ENCODE measurements around the gene BCLAF1.

- TF ChIP-seq POLR2AphosphoS5 (IDR thresholded peaks at IDR 0.05; ENCODE audit: low read depth) (no peak), CTCF (conservative IDR thresholded peaks at IDR 0.05; ENCODE audit: low read depth in 2 of 2) (no peak), EZH2 (IDR thresholded peaks at IDR 0.05; ENCODE audit: low read depth, unreplicated experiment) (no peak), CREB1 (CRISPR knock-in tag; IDR thresholded peaks at IDR 0.05; ENCODE audit: low read depth) (no peak), STAT1 (IDR thresholded peaks at IDR 0.05; ENCODE audit: unreplicated experiment) (no peak), EZH2phosphoT487 (IDR thresholded peaks at IDR 0.05; ENCODE audit: unreplicated experiment) (no peak)
Measured at GRCh38 chr6:136226674-136227377, 62.8 kb downstream of the BCLAF1 start.

All from GM23338 (cell line).